ENCODE results near the gene TSPAN10. TPM values are rescaled to one million over a fixed set of nuclear protein-coding genes. Genes with fewer than 3 reads are reported as not detected.

The TSPAN10 gene
- total and polyA plus RNA-seq, 7 donors: 0.36 to 1.7 (median 0.66) TPM

DNA sequence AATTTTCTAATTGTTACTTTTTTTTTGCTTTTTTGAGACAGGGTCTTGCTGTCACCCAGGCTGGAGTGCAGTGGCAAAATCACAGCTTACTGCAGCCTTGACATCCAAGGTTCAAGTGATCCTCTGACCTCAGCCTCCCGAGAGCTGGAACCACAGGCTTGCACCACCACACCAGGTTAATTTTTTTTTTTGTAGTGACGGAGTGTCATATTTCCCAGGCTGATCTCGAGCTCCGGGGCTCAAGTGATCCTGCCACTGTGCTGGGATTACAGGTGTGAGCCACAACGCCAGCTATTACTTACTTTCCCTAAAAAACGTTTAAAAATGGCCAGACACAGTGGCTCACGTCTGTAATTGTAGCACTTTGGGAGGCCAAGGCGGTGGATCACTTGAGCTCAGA lies 6.7 kb upstream of the TSPAN10 start:
- Histone ChIP-seq H3K9me3 (no peaks in the 10 kb centered on the region), H3K4me3 (no peak overlapping the region), H3K36me3 (peaks cover 22 to 45% (median 35%) of the 10 kb centered on the region in 4 donors), H3K27ac (no peak overlapping the region), H3K27me3 (no peaks in the 10 kb centered on the region), H3K4me1 (peaks cover 0 to 20% (median 17%) of the 10 kb centered on the region in 4 donors)
- TF ChIP-seq POLR2A (IDR thresholded peaks at IDR 0.05) (no peak), POLR2AphosphoS5 (IDR thresholded peaks at IDR 0.05) (no peak), EP300 (IDR thresholded peaks at IDR 0.05) (no peak)
- TF ChIP-seq, protein P1, sequence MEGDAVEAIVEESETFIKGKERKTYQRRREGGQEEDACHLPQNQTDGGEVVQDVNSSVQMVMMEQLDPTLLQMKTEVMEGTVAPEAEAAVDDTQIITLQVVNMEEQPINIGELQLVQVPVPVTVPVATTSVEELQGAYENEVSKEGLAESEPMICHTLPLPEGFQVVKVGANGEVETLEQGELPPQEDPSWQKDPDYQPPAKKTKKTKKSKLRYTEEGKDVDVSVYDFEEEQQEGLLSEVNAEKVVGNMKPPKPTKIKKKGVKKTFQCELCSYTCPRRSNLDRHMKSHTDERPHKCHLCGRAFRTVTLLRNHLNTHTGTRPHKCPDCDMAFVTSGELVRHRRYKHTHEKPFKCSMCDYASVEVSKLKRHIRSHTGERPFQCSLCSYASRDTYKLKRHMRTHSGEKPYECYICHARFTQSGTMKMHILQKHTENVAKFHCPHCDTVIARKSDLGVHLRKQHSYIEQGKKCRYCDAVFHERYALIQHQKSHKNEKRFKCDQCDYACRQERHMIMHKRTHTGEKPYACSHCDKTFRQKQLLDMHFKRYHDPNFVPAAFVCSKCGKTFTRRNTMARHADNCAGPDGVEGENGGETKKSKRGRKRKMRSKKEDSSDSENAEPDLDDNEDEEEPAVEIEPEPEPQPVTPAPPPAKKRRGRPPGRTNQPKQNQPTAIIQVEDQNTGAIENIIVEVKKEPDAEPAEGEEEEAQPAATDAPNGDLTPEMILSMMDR (IDR thresholded peaks at IDR 0.05): no peak
- 88 to 89% methylated on average over 8 of the region's 8 CpGs for WGBS, 2 donors
- intact Hi-C loops (cut with DNase I): no loop called here
- DNase-seq: no peak

DNA sequence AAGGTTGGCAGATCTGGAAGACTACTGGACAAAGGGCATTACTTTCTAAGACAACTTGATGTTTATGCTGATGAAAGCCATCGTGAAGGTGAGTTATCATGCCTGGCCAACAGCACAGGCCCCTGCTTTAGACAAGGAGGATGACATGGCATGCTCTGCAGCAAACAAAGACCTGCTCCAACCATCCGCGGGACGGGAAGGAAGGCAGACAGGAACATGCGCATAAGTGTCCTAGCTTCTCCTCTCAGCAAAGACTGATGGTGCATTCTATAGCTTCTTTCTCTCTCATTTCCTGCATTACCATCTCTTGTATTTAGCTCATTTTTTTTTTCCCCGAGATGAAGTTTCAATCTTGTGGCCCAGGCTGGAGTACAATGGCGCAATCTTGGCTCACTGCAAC lies 5.5 kb upstream of the TSPAN10 start:
- Histone ChIP-seq H3K27me3 (no peaks in the 10 kb centered on the region), H3K9me3 (no peaks in the 10 kb centered on the region), H3K36me3 (peaks cover 10 to 33% (median 25%) of the 10 kb centered on the region in 4 donors), H3K4me3 (no peak overlapping the region), H3K4me1 (peaks cover 0 to 29% (median 28%) of the 10 kb centered on the region in 4 donors), H3K27ac (no peak overlapping the region)
- DNase-seq: no peak
- WGBS, 2 donors: 74 to 80% methylated on average over 7 of the region's 7 CpGs
- intact Hi-C loops (cut with DNase I): no loop called here
- TF ChIP-seq POLR2AphosphoS5 (IDR thresholded peaks at IDR 0.05): no peak
- no peak for TF ChIP-seq POLR2A (IDR thresholded peaks at IDR 0.05)
- TF ChIP-seq EP300 (IDR thresholded peaks at IDR 0.05): no peak
- TF ChIP-seq, protein P1 (IDR thresholded peaks at IDR 0.05): no peak

DNA sequence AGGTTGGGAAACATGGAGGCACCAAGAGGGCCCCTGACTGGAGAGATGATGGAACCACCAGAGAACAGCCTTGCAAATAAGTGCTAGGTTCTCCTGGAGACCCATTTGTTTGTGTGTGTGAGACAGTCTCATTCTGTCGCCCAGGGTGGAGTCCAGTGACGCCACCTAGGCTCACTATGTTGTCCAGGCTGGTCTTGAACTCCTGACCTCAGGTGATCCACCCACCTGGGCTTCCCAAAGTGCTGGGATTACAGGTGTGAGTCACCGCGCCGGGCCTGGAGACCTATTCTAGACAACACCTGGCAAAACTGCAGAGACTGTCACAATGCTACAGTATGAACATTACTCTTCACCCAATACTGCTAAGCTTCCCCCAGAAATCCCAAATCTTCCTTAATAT lies 1.6 kb upstream of the TSPAN10 start:
- TF ChIP-seq, protein P1 (IDR thresholded peaks at IDR 0.05): no peak
- TF ChIP-seq POLR2A (IDR thresholded peaks at IDR 0.05): no peak
- no peak for TF ChIP-seq POLR2AphosphoS5 (IDR thresholded peaks at IDR 0.05)
- TF ChIP-seq EP300 (IDR thresholded peaks at IDR 0.05): no peak
- intact Hi-C loops (cut with DNase I): loop anchor here (5.0 kb wide), 1 partner anchor 47 kb away; the partner anchor contains the start of genes ARL16 and HGS

GRCh38 chr17:81635973-81636504 lies 957 bp upstream of the TSPAN10 start:
- no peaks in the 10 kb centered on the region for H3K36me3 ChIP-seq
- peak overlapping the region; percentile 86 to 95 (median 90) for H3K27ac ChIP-seq
- H3K9me3 ChIP-seq: no peaks in the 10 kb centered on the region
- intact Hi-C loops (cut with DNase I): loop anchor here (2.0 to 5.0 kb wide), 2 partner anchors 31 to 46 kb away; partner anchors contain the start of genes ARL16, CCDC137, HGS and OXLD1
- no peak for DNase-seq
- H3K4me3 ChIP-seq: peak overlapping the region; percentile 75 to 95 (median 82)
- WGBS, 2 donors: 24 to 39% methylated on average over 18 of the region's 18 CpGs
- TF ChIP-seq POLR2A (IDR thresholded peaks at IDR 0.05) (no peak), POLR2AphosphoS5 (IDR thresholded peaks at IDR 0.05) (no peak), EP300 (IDR thresholded peaks at IDR 0.05) (no peak)
- TF ChIP-seq, protein P1 (IDR thresholded peaks at IDR 0.05): no peak
- H3K27me3 ChIP-seq: no peaks in the 10 kb centered on the region
- H3K4me1 ChIP-seq: peaks cover 3 to 34% (median 31%) of the 10 kb centered on the region in 4 donors

More for the DNA sequence above, 1.6 kb upstream of the TSPAN10 start:
- H3K27me3 ChIP-seq: no peaks in the 10 kb centered on the region
- peak overlapping the region in 2 of 4 donors; percentile 86 to 92 for H3K27ac ChIP-seq
- 74 to 90% methylated on average over 5 of the region's 5 CpGs for WGBS, 2 donors
- H3K4me3 ChIP-seq: peak overlapping the region in 1 of 4 donors; percentile 77
- no peak for DNase-seq
- no peaks in the 10 kb centered on the region for H3K36me3 ChIP-seq
- H3K4me1 ChIP-seq: peaks cover 3 to 34% (median 31%) of the 10 kb centered on the region in 4 donors
- H3K9me3 ChIP-seq: no peaks in the 10 kb centered on the region

Data from sigmoid colon (tissue), 7 donors.